OCI-LY1 (cell line): ENCODE measurements around the gene NUF2.
"Not testable (repeated sequence)": the region's sequence is repeated elsewhere in the genome, so short reads cannot be mapped to it uniquely, and the experiment has no call there.

ENCODE experiments used
- H2AFZ ChIP-seq: fragments of 200-600 bp; sonication (generic), shearing (Covaris generic); 2 replicates; pipeline ENCODE4 v1.6.0; 2014; ENCODE audit warnings: antibody characterized with exemption, mild to moderate bottlenecking, low read length
- H3F3A ChIP-seq: fragments of 200-600 bp; sonication (generic), shearing (Covaris generic); 2 replicates; pipeline ENCODE4 v1.6.0; 2014; ENCODE audit warnings: mild to moderate bottlenecking, antibody characterized with exemption, low read length, moderate library complexity; ENCODE audit not compliant: insufficient read depth
- H3K27ac ChIP-seq: fragments of 200-600 bp; sonication (generic); 2 replicates; pipeline ENCODE4 v1.5.1; 2014; ENCODE audit warnings: low read length, mixed run types, mild to moderate bottlenecking, low read depth; ENCODE audit not compliant: poor library complexity, severe bottlenecking
- H3K27me3 ChIP-seq: fragments of 200-600 bp; sonication (generic); 2 replicates; pipeline ENCODE4 v1.6.0; 2014; ENCODE audit warnings: antibody characterized with exemption, mild to moderate bottlenecking, low read length, moderate library complexity; ENCODE audit not compliant: insufficient read depth
- H3K36me3 ChIP-seq: fragments of 200-600 bp; sonication (generic); 2 replicates; pipeline ENCODE4 v1.6.1; 2014; ENCODE audit warnings: mild to moderate bottlenecking, antibody characterized with exemption, low read length, moderate library complexity, mixed read lengths; ENCODE audit not compliant: insufficient read depth
- H3K4me1 ChIP-seq: fragments of 200-600 bp; sonication (generic); 2 replicates; pipeline ENCODE4 v1.5.1; 2014; ENCODE audit warnings: mild to moderate bottlenecking, low read length, moderate library complexity; ENCODE audit not compliant: insufficient read depth, severe bottlenecking
- H3K4me2 ChIP-seq: fragments of 200-600 bp; sonication (generic), shearing (Covaris generic); 2 replicates; pipeline ENCODE4 v1.6.1; 2014; ENCODE audit warnings: low read length
- H3K4me3 ChIP-seq: fragments of 200-600 bp; sonication (generic); 2 replicates; pipeline ENCODE4 v1.5.1; 2014; ENCODE audit warnings: low read length, low read depth, mild to moderate bottlenecking, mixed read lengths; ENCODE audit not compliant: poor library complexity, severe bottlenecking
- H3K79me2 ChIP-seq: fragments of 200-600 bp; shearing (Covaris generic); 2 replicates; pipeline ENCODE4 v1.6.1; 2016; ENCODE audit warnings: mixed run types, low read length, mixed read lengths; ENCODE audit not compliant: insufficient read depth
- H3K9ac ChIP-seq: fragments of 200-600 bp; sonication (generic), shearing (Covaris generic); 2 replicates; pipeline ENCODE4 v1.6.1; 2014; ENCODE audit warnings: mild to moderate bottlenecking, low read length, mixed read lengths
- H3K9me2 ChIP-seq: fragments of 200-600 bp; sonication (generic), shearing (Covaris generic); 2 replicates; pipeline ENCODE4 v1.6.1; 2014; ENCODE audit warnings: low read depth, mild to moderate bottlenecking, low read length, mixed read lengths
- H3K9me3 ChIP-seq: fragments of 200-600 bp; shearing (Covaris generic); 2 replicates; pipeline ENCODE4 v1.6.1; 2014; ENCODE audit warnings: low read length, mixed read lengths
- H4K20me1 ChIP-seq: fragments of 200-600 bp; sonication (generic), shearing (Covaris generic); 2 replicates; pipeline ENCODE4 v1.6.0; 2016; ENCODE audit warnings: mild to moderate bottlenecking, low read length; ENCODE audit not compliant: insufficient read depth
- EZH2 ChIP-seq: fragments of 200-600 bp; sonication (generic), shearing (Covaris generic); IDR thresholded peaks from 2 replicates; pipeline ENCODE4 v1.8.0; 2017; ENCODE audit warnings: borderline replicate concordance, mixed run types, mild to moderate bottlenecking, antibody characterized with exemption, low read length, moderate library complexity, mixed read lengths
- TF ChIP-seq, protein P1 (sequence below): fragments of 200-600 bp; sonication (generic), shearing (Covaris generic); IDR thresholded peaks from 2 replicates; pipeline ENCODE4 v1.5.1; 2017; ENCODE audit warnings: mild to moderate bottlenecking, antibody characterized with exemption, low read length, moderate library complexity, mixed read lengths

NUF2 gene

DNA sequence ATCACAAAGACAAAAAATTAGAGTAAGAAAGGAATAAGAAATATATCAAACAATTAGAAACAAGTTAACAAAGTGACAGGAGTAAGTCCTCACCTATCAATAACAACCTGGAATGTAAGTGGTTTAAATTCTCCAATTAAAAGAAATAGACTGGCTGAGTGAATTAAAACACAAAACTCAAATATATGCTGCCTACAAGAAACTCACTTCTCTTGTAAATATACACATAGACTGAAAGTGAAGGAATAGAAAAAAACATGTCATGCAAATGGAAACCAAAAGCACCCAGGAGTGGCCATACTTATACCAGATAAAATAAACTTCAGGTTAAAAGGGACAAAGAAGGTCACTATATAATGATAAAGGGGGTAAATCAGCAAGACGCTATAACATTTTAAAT lies 43.2 kb upstream of the NUF2 start:
- Histone ChIP-seq H3K9me3 (no peaks in the 10 kb centered on the region), H3F3A (no peaks in the 10 kb centered on the region), H3K4me1 (no peaks in the 10 kb centered on the region), H2AFZ (no peak overlapping the region), H3K27me3 (no peaks in the 10 kb centered on the region), H3K79me2 (no peaks in the 10 kb centered on the region), H3K36me3 (peaks cover 5% of the 10 kb centered on the region; the same call in 1 of the 2 replicates), H3K4me3 (no peak overlapping the region), H3K27ac (no peak overlapping the region), H3K9me2 (no peaks in the 10 kb centered on the region), H3K4me2 (no peak overlapping the region), H4K20me1 (no peaks in the 10 kb centered on the region), H3K9ac (no peak overlapping the region)
- TF ChIP-seq EZH2: no peak

DNA sequence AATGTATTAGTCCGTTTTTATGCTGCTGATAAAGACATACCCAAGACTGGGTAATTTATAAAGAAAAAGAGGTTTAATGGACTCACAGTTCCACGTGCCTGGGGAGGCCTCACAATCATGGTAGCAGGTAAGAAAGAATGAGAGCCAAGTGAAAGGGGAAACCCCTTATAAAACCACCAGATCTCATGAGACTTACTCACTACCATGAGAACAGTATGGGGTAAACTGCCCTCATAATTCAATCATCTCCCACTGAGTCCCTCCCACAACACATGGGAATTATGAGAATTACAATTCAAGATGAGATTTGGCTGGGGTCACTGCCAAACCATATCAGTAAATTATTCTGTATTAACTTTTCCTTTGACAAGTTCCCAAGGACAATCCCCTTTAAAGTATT lies 36.9 kb upstream of the NUF2 start:
- not testable (repeated sequence) for H3K9ac ChIP-seq, H3K9me3 ChIP-seq, H3K27me3 ChIP-seq, H3K4me2 ChIP-seq, H3K4me1 ChIP-seq, H2AFZ ChIP-seq, H3K4me3 ChIP-seq, H3F3A ChIP-seq, H3K27ac ChIP-seq, H3K36me3 ChIP-seq, H4K20me1 ChIP-seq, H3K9me2 ChIP-seq, H3K79me2 ChIP-seq

DNA sequence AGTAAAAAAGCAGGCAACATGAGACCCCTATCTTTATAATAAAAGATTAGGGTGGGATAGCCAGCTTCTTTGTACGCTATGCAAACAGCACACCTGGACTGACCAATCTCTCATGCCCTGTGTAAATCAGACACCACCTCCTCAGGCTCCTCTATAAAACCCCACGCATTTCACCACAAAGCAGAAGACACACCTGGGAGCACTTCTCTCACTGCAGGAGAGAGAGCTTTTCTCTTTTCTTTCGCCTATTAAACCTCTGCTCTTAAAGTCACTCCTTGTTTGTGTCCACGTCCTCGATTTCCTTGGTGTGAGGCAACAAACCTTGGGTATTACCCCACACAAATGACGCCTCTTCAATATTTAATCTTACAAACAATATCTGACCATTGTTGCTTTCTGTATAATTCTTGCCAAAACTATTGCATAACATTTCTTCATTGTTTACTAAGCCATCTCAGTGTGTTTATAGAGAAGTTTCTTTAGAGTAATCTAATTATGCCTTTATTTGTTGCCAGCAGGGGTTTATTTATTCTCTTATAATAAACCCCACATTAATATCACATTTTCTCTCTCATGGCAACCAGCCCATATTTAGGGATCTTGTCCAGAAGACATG lies 31.6 kb upstream of the NUF2 start:
- H2AFZ ChIP-seq: no peak overlapping the region
- no peaks in the 10 kb centered on the region for H3K27me3 ChIP-seq
- no peak overlapping the region for H3K4me3 ChIP-seq
- no peak for TF ChIP-seq EZH2
- TF ChIP-seq, protein P1, sequence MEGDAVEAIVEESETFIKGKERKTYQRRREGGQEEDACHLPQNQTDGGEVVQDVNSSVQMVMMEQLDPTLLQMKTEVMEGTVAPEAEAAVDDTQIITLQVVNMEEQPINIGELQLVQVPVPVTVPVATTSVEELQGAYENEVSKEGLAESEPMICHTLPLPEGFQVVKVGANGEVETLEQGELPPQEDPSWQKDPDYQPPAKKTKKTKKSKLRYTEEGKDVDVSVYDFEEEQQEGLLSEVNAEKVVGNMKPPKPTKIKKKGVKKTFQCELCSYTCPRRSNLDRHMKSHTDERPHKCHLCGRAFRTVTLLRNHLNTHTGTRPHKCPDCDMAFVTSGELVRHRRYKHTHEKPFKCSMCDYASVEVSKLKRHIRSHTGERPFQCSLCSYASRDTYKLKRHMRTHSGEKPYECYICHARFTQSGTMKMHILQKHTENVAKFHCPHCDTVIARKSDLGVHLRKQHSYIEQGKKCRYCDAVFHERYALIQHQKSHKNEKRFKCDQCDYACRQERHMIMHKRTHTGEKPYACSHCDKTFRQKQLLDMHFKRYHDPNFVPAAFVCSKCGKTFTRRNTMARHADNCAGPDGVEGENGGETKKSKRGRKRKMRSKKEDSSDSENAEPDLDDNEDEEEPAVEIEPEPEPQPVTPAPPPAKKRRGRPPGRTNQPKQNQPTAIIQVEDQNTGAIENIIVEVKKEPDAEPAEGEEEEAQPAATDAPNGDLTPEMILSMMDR: no peak
- no peaks in the 10 kb centered on the region for H3F3A ChIP-seq
- H3K9me3 ChIP-seq: no peaks in the 10 kb centered on the region
- no peaks in the 10 kb centered on the region for H3K4me1 ChIP-seq
- H3K9me2 ChIP-seq: no peaks in the 10 kb centered on the region
- no peak overlapping the region for H3K9ac ChIP-seq
- H3K36me3 ChIP-seq: 0 out of 2 replicates have a peak, but pooled peaks cover 4% of the 10 kb centered on the region
- H3K4me2 ChIP-seq: no peak overlapping the region
- no peak overlapping the region for H3K27ac ChIP-seq
- no peaks in the 10 kb centered on the region for H3K79me2 ChIP-seq
- H4K20me1 ChIP-seq: no peaks in the 10 kb centered on the region

DNA sequence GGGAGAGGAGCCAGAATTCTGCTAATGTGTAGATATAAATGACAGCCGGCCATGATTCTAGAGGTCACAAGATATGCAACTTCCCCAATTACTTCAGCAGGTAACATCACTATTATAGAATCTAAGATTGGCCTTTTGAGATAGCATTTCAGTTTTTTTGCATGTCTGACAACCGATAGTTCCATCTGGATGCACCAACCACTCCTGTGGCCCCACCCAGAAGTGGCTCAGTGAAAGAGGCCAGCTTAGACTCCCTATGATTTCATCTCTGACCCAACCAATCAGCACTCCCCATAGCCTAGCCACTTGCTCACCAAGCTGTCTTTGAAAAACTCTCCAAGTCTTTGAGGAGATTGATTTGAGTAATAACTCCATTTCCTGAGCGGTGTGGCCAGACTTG lies 30.3 kb upstream of the NUF2 start:
- no peaks in the 10 kb centered on the region for H3K4me1 ChIP-seq
- H3K27me3 ChIP-seq: no peaks in the 10 kb centered on the region
- H3K4me3 ChIP-seq: no peak overlapping the region
- H3K4me2 ChIP-seq: no peak overlapping the region
- H3K79me2 ChIP-seq: no peaks in the 10 kb centered on the region
- no peaks in the 10 kb centered on the region for H4K20me1 ChIP-seq
- TF ChIP-seq, protein P1: no peak
- no peak for TF ChIP-seq EZH2
- H3F3A ChIP-seq: no peaks in the 10 kb centered on the region
- no peaks in the 10 kb centered on the region for H3K9me3 ChIP-seq
- H3K27ac ChIP-seq: no peak overlapping the region
- 0 out of 2 replicates have a peak, but pooled peaks cover 4% of the 10 kb centered on the region for H3K36me3 ChIP-seq
- H2AFZ ChIP-seq: no peak overlapping the region
- H3K9me2 ChIP-seq: no peaks in the 10 kb centered on the region
- no peak overlapping the region for H3K9ac ChIP-seq

DNA sequence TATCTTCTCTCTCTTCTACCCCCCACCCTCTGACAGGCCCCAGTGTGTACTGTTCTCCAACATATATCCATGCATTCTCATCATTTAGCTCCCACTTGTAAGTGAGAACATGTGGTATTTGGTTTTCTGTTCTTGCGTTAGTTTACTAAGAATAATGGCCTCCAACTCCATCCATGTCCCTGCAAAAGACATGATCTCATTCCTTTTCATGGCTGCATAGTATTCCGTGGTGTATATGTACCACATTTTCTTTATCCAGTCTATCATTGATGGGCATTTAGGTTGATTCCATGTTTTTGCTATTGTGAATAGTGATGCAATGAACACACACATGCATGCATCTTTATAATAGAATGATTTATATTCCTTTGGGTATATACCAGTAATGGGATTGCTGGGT lies 29.6 kb upstream of the NUF2 start:
- not testable (repeated sequence) for H3K9ac ChIP-seq, H3K9me2 ChIP-seq, H3F3A ChIP-seq, H3K36me3 ChIP-seq, H3K4me2 ChIP-seq, H3K9me3 ChIP-seq, H3K4me1 ChIP-seq, H2AFZ ChIP-seq, H3K27ac ChIP-seq, H3K27me3 ChIP-seq, H3K79me2 ChIP-seq, H3K4me3 ChIP-seq, H4K20me1 ChIP-seq

DNA sequence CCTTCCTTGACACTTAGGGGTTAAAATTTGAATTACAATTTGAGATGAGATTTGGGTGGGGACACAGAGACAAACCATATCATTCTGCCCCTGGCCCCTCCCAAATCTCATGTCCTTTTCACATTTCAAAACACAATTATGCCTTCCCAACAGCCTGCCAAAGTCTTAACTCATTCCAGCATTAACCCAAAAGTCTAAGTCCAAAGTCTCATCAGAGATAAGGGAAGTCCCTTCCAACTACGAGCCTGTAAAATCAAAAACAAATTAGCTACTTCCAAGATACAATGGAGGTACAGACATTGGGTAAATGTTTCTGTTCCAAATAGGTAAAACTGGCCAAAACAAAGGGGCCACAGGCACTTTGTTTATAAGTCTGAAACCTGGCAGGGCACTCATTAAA lies 28.3 kb upstream of the NUF2 start:
- H3K4me2 ChIP-seq: not testable (repeated sequence)

More for the DNA sequence above, 28.3 kb upstream of the NUF2 start:
- not testable (repeated sequence) for H3K27ac ChIP-seq, H3K9me3 ChIP-seq, H3K27me3 ChIP-seq, H3K9me2 ChIP-seq, H3K4me3 ChIP-seq, H2AFZ ChIP-seq, H3K79me2 ChIP-seq, H3K36me3 ChIP-seq, H3K4me1 ChIP-seq, H3K9ac ChIP-seq, H4K20me1 ChIP-seq, H3F3A ChIP-seq
